Retinal pigment epithelial cell (primary cell): ENCODE data around the gene AFF3.

Source experiments
- DNase-seq: peaks from one replicate; pipeline ENCODE4 v3.0.0-alpha.2; 2010; ENCODE audit warnings: low read depth
- H3K4me3 ChIP-seq: 2 replicates; pipeline ENCODE4 v1.5.1; 2011; ENCODE audit warnings: mild to moderate bottlenecking, low read length, control low read depth, moderate library complexity
- CTCF ChIP-seq: conservative IDR thresholded peaks from 2 replicates; pipeline ENCODE4 v1.5.1; 2011; ENCODE audit warnings: low read depth, low read length, control low read depth, inconsistent platforms

The AFF3 gene

GRCh38 chr2:99834426-99834825 lies 308.0 kb downstream of the AFF3 start:
- DNase-seq = no peak
- H3K4me3 ChIP-seq = no peak overlapping the region
- TF ChIP-seq CTCF = no peak

GRCh38 chr2:99833586-99834201 lies 308.7 kb downstream of the AFF3 start:
- no peak overlapping the region for H3K4me3 ChIP-seq
- DNase-seq = no peak
- no peak for TF ChIP-seq CTCF

GRCh38 chr2:99832926-99833325 lies 309.5 kb downstream of the AFF3 start:
- TF ChIP-seq CTCF = no peak
- H3K4me3 ChIP-seq = no peak overlapping the region
- DNase-seq = no peak

- no peak for DNase-seq
- H3K4me3 ChIP-seq = no peak overlapping the region
- TF ChIP-seq CTCF = no peak
Observed at GRCh38 chr2:99831772-99832171, 310.6 kb downstream of the AFF3 start.

- no peak overlapping the region for H3K4me3 ChIP-seq
Observed at GRCh38 chr2:99827296-99827999, 314.9 kb downstream of the AFF3 start.

GRCh38 chr2:99825630-99826029 lies 316.8 kb downstream of the AFF3 start:
- H3K4me3 ChIP-seq = no peak overlapping the region
- no peak for DNase-seq
- no peak for TF ChIP-seq CTCF

More at GRCh38 chr2:99827296-99827999, 314.9 kb downstream of the AFF3 start:
- no peak for DNase-seq
- no peak for TF ChIP-seq CTCF

GRCh38 chr2:99824758-99825157 lies 317.6 kb downstream of the AFF3 start:
- no peak for TF ChIP-seq CTCF
- no peak for DNase-seq

More at GRCh38 chr2:99824758-99825157, 317.6 kb downstream of the AFF3 start:
- no peak overlapping the region for H3K4me3 ChIP-seq
